PC-9 (cell line): ENCODE measurements around the gene NRAS. TPM values are rescaled to one million over a fixed set of nuclear protein-coding genes. Genes with fewer than 3 reads are reported as not detected.
A peak's percentile ranks its signal among the peaks of the same experiment; 100 is the strongest.

ENCODE experiments used
- BruUV-seq: library from RNA; stranded (reverse); fragments of 400-500 nt; replicated peaks from 2 replicates; lab custom pipeline; 2021; lab: Mats Ljungman, UMichigan
- CTCF ChIA-PET: fragments of 300-600 bp; sonication (Branson Sonifier 250); formaldehyde crosslinking; loops from one replicate; lab custom pipeline; 2022; ENCODE audit warnings: antibody characterized with exemption; lab: Charles Lee
- POLR2A ChIA-PET: fragments of 300-600 bp; sonication (Branson Sonifier 250); formaldehyde crosslinking; loops from one replicate; lab custom pipeline; 2022; ENCODE audit warnings: antibody characterized with exemption; ENCODE audit not compliant: unreplicated experiment; lab: Charles Lee
- DNase-seq, 2 experiments: peaks; one replicate each; pipeline versions ENCODE4 v3.0.0 to v3.0.0-alpha.2; 2015 to 2022; ENCODE audit warnings: mixed read lengths in 1 of 2
- H2AFZ ChIP-seq: fragments of 200-600 bp; sonication (generic); 2 replicates; pipeline ENCODE4 v1.8.1; 2017; ENCODE audit warnings: antibody characterized with exemption
- H3F3A ChIP-seq: fragments of 200-600 bp; sonication (generic); 2 replicates; pipeline ENCODE4 v1.8.1; 2017; ENCODE audit warnings: antibody characterized with exemption, mild to moderate bottlenecking, low read depth; ENCODE audit not compliant: insufficient read depth
- H3K27ac ChIP-seq: fragments of 200-600 bp; sonication (generic); 2 replicates; pipeline ENCODE4 v1.6.1; 2016; ENCODE audit warnings: mixed run types
- H3K27me3 ChIP-seq: fragments of 200-600 bp; sonication (generic); 2 replicates; pipeline ENCODE4 v1.6.1; 2016; ENCODE audit warnings: low read depth, mixed run types; ENCODE audit not compliant: insufficient read depth
- H3K36me3 ChIP-seq: fragments of 200-600 bp; sonication (generic); 2 replicates; pipeline ENCODE4 v1.6.1; 2016; ENCODE audit warnings: low read depth, mixed run types
- H3K4me1 ChIP-seq: fragments of 200-600 bp; sonication (generic); replicated peaks from 2 replicates; pipeline ENCODE4 v1.6.1; 2016; ENCODE audit warnings: mixed run types; ENCODE audit not compliant: insufficient read depth
- H3K4me2 ChIP-seq: fragments of 200-600 bp; sonication (generic); 2 replicates; pipeline ENCODE4 v1.6.1; 2017; ENCODE audit warnings: mixed run types
- H3K4me3 ChIP-seq: fragments of 200-600 bp; sonication (generic); 2 replicates; pipeline ENCODE4 v1.6.1; 2016; ENCODE audit warnings: mixed run types
- H3K79me2 ChIP-seq: fragments of 200-600 bp; sonication (generic); 2 replicates; pipeline ENCODE4 v1.6.1; 2017; ENCODE audit warnings: low read depth, mixed run types
- H3K9me2 ChIP-seq: fragments of 200-600 bp; sonication (generic); 2 replicates; pipeline ENCODE4 v1.8.1; 2017; ENCODE audit warnings: mild to moderate bottlenecking; ENCODE audit not compliant: insufficient read depth
- H3K9me3 ChIP-seq: fragments of 200-600 bp; sonication (generic); 2 replicates; pipeline ENCODE4 v1.8.1; 2016; ENCODE audit warnings: low read depth; ENCODE audit not compliant: insufficient read depth
- H4K20me1 ChIP-seq: fragments of 200-600 bp; sonication (generic); 2 replicates; pipeline ENCODE4 v1.8.1; 2017; ENCODE audit not compliant: insufficient read depth
- EZH2 ChIP-seq: fragments of 200-600 bp; sonication (generic); IDR thresholded peaks from 2 replicates; pipeline ENCODE4 v1.8.0; 2017; ENCODE audit warnings: antibody characterized with exemption, low read depth
- intact Hi-C: fragments of 100-400 bp; cut with micrococcal nuclease; formaldehyde crosslinking; loops from one replicate; pipeline ENCODE4 v1.10.0; 2022; ENCODE audit not compliant: unreplicated experiment
- total RNA-seq: library from RNA; stranded (reverse); gene quantifications from 2 replicates; pipeline ENCODE4 v1.2.3, GENCODE V29; 2021
- TF ChIP-seq, protein P1 (sequence below): fragments of 200-600 bp; sonication (generic); conservative IDR thresholded peaks from 2 replicates; pipeline ENCODE4 v1.6.1; 2017; ENCODE audit warnings: mixed run types, antibody characterized with exemption, mild to moderate bottlenecking, moderate library complexity

NRAS gene
- total RNA-seq, 1 experiment from 2014 or later, result 37.8 TPM

DNA sequence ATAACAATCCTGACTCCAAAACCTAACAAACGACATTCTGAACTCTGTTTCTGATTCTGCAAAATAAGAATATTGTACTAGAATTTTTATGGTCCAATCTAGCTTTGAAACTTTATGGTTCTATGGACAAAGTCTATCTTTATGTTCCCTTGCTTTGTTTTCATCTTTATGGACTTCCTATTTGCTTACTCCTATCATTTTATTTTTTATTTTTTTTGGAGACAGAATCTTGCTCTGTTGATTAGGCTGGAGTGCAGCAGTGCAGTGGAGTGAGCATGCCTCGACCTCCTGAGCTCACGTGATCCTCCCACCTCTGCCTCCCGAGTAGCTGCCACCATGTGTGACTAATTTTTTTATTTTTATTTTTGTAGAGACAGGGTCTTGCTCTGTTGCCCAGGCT, 3.6 kb downstream of the NRAS start:
- TF ChIP-seq, protein P1, sequence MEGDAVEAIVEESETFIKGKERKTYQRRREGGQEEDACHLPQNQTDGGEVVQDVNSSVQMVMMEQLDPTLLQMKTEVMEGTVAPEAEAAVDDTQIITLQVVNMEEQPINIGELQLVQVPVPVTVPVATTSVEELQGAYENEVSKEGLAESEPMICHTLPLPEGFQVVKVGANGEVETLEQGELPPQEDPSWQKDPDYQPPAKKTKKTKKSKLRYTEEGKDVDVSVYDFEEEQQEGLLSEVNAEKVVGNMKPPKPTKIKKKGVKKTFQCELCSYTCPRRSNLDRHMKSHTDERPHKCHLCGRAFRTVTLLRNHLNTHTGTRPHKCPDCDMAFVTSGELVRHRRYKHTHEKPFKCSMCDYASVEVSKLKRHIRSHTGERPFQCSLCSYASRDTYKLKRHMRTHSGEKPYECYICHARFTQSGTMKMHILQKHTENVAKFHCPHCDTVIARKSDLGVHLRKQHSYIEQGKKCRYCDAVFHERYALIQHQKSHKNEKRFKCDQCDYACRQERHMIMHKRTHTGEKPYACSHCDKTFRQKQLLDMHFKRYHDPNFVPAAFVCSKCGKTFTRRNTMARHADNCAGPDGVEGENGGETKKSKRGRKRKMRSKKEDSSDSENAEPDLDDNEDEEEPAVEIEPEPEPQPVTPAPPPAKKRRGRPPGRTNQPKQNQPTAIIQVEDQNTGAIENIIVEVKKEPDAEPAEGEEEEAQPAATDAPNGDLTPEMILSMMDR, result no peak
- TF ChIP-seq EZH2, result no peak
- peaks cover 31% of the 10 kb centered on the region for H3K79me2 ChIP-seq
- H3K36me3 ChIP-seq, result peaks cover 44% of the 10 kb centered on the region
- H3K9me2 ChIP-seq, result no peaks in the 10 kb centered on the region
- no peak overlapping the region for H2AFZ ChIP-seq
- H4K20me1 ChIP-seq, result 0 out of 2 replicates have a peak, but pooled peaks cover 5% of the 10 kb centered on the region
- intact Hi-C loops, result no loop called here
- peaks cover 18% of the 10 kb centered on the region for H3K4me1 ChIP-seq
- H3K9me3 ChIP-seq, result no peaks in the 10 kb centered on the region
- peaks cover 12% of the 10 kb centered on the region for H3F3A ChIP-seq
- CTCF ChIA-PET, result no interaction called here
- H3K27me3 ChIP-seq, result no peaks in the 10 kb centered on the region
- H3K4me2 ChIP-seq, result no peak overlapping the region
- POLR2A ChIA-PET, result no interaction called here
- no peak overlapping the region for H3K4me3 ChIP-seq
- BruUV-seq, result no TSS peak
- no peak for DNase-seq
- no peak overlapping the region for H3K27ac ChIP-seq

DNA sequence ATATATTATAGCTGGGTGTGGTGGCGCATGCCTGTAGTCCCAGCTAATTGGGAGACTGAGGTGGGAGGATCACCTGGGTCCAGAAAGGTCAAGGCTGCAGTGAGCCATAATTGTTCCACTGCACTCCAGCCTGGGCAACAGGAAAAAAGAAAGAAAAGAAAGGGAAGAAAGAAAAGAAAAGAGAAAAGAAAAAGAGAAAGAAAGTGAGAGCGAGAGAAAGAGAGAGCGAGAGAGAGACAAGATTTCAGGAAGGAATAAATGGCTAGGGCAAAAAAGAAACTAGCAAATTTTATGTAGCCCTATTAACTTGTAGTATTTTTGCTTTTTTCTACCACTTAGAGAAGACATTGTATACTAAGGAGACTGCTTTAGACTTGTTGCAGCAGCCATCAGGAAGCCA, 6.2 kb downstream of the NRAS start:
- TF ChIP-seq, protein P1, result no peak
- TF ChIP-seq EZH2, result no peak
- no peak overlapping the region for H3K27ac ChIP-seq

DNA sequence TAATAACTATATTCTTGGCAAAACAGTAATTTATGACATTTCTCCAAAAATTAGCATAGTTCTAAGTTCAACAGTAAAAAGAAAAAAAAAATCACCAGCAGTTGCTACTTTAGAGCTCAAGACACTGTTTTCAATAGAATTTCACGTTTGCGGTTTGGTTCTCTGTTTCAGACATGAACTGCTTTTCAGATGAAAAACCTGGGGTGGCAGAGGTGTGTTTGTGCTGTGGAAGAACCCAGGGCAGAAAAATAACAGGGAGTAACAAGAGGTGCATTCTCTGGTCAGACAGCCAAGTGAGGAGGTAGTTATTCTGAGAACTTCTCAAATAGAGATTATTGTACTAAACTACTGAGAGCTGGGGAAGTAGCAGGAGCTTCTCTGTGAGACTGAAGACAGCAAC, 9.0 kb downstream of the NRAS start:
- TF ChIP-seq, protein P1, result no peak
- TF ChIP-seq EZH2, result no peak
- Histone ChIP-seq H3K4me1 (no peaks in the 10 kb centered on the region), H3K27me3 (no peaks in the 10 kb centered on the region), H3K4me3 (no peak overlapping the region), H3K9me3 (no peaks in the 10 kb centered on the region), H3K79me2 (no peaks in the 10 kb centered on the region), H3K9me2 (no peaks in the 10 kb centered on the region), H3K36me3 (peaks cover 43% of the 10 kb centered on the region), H4K20me1 (peaks cover 5% of the 10 kb centered on the region; the same call in 1 of the 2 replicates), H3F3A (peaks cover 13% of the 10 kb centered on the region; the same call in 1 of the 2 replicates), H3K27ac (no peak overlapping the region), H3K4me2 (no peak overlapping the region), H2AFZ (no peak overlapping the region)
- BruUV-seq, result TSS peak; percentile 3
- ChIA-PET CTCF (no interaction called here), POLR2A (no interaction called here)
- intact Hi-C loops, result no loop called here
- no peak for DNase-seq

More for the DNA sequence above, 6.2 kb downstream of the NRAS start:
- no peak overlapping the region for H3K4me3 ChIP-seq
- BruUV-seq, result no TSS peak
- ChIA-PET POLR2A (no interaction called here), CTCF (no interaction called here)
- no peaks in the 10 kb centered on the region for H3K27me3 ChIP-seq
- H3K79me2 ChIP-seq, result peaks cover 19% of the 10 kb centered on the region
- H3K36me3 ChIP-seq, result peaks cover 54% of the 10 kb centered on the region
- H3K9me2 ChIP-seq, result no peaks in the 10 kb centered on the region
- intact Hi-C loops, result no loop called here
- peaks cover 5% of the 10 kb centered on the region; the same call in 1 of the 2 replicates for H4K20me1 ChIP-seq
- no peaks in the 10 kb centered on the region for H3K9me3 ChIP-seq
- H3K4me1 ChIP-seq, result peaks cover 3% of the 10 kb centered on the region
- H2AFZ ChIP-seq, result no peak overlapping the region
- no peak for DNase-seq
- no peak overlapping the region for H3K4me2 ChIP-seq
- H3F3A ChIP-seq, result no peaks in the 10 kb centered on the region
